Pancreas (tissue), 10 donors: ENCODE data around the gene ARL15. TPM values are rescaled to one million over a fixed set of nuclear protein-coding genes. Genes with fewer than 3 reads are reported as not detected.

Source experiments
- ATAC-seq, 4 donors: fragments of 200-7000 bp; cut with Tn5 transposase; one replicate each; pipeline versions ENCODE4 v1.8.0 to v1.9.1; 2020; ENCODE audit warnings: mild to moderate bottlenecking in 4 of 4, moderate library complexity in 4 of 4
- DNase-seq, 6 donors: peaks; one replicate each; pipeline ENCODE4 v3.0.0-alpha.2; 2020
- FAIRE-seq: peaks from 2 replicates; lab custom pipeline; 2012; peaks lifted over from hg19 to GRCh38; lab: Jason Lieb, UNC
- H3K27ac ChIP-seq, 4 donors: fragments of 200-600 bp; sonication (generic); 1 replicate in 3 of 4; 2 replicates in 1 of 4; pipeline versions ENCODE4 v1.5.0 to v1.8.0; 2020
- H3K27me3 ChIP-seq, 4 donors: fragments of 200-600 bp; one replicate each; pipeline ENCODE4 v1.8.0; 2021
- H3K36me3 ChIP-seq, 3 donors: fragments of 200-600 bp; sonication (generic) in 1 of 3; one replicate each; pipeline versions ENCODE4 v1.5.0 to v1.8.0; 2020 to 2021
- H3K4me1 ChIP-seq, 3 donors: fragments of 200-600 bp; one replicate each; pipeline ENCODE4 v1.8.0; 2021
- H3K4me3 ChIP-seq, 4 donors: fragments of 200-600 bp; sonication (generic) in 2 of 4; one replicate each; pipeline versions ENCODE4 v1.5.0 to v1.8.0; 2020 to 2021
- H3K9me3 ChIP-seq, 4 donors: fragments of 200-600 bp; one replicate each; pipeline ENCODE4 v1.8.0; 2021
- CTCF ChIP-seq, 4 donors: fragments of 200-600 bp; sonication (generic) in 3 of 4; IDR thresholded peaks; one replicate each; pipeline versions ENCODE4 v1.5.0 to v1.8.0; 2021; ENCODE audit warnings: antibody characterized with exemption in 4 of 4
- WGBS, 2 donors: extraction: QIAGEN DNeasy Blood & Tissue Kit; methylation state at CpG; one replicate each; pipeline ENCODE4 v1.1.7; 2013; 5-methylcytosine and 5-hydroxymethylcytosine counted together
- intact Hi-C, 3 donors: fragments of 100-400 bp; cut with DNase I; formaldehyde crosslinking; loops; one replicate each; pipeline versions ENCODE4 v1.11.1 to v1.14.2; 2022
- polyA plus RNA-seq, 2 donors: library from polyadenylated mRNA; stranded (reverse); fragments of 200-250 nt; gene quantifications; one replicate each; pipeline ENCODE4 v1.2.3, GENCODE V29; 2013
- total RNA-seq, 6 donors: library from RNA; stranded (reverse); fragmentation: NEBNext Ultra II Directional in 4 of 6; extraction: Animal tissue kit (Norgen Biotek cat#: 25700) in 4 of 6; gene quantifications; one replicate each; pipeline versions ENCODE4 v1.2.1 to v1.2.4, GENCODE V29; 2021 to 2023
- donor health status: healthy with polysubstance abuse.
- donor health status: DM: no; HTN: no; CAD: no; lungs with moderate emphysema.
- donor health status: DM: no; HTN: no; CAD: no.
- donor health status: control.
- donor health status: control.
- donor health status: Bipolar disorder and iron deficiency.
- donor health status: DM: yes; HTN: yes; CAD: no.
- donor health status: DM: no; HTN: no; CAD: no.
- donor health status: DM: no; HTN: no; CAD: no.
- donor health status: DM: yes; HTN: yes; CAD: no.

Gene ARL15
- total and polyA plus RNA-seq, 8 donors, result 3.9 to 14.0 (median 6.7) TPM

GRCh38 chr5:53906736-53907135, 403.6 kb downstream of the ARL15 start:
- Histone ChIP-seq H3K36me3 (no peaks in the 10 kb centered on the region), H3K4me1 (no peaks in the 10 kb centered on the region), H3K4me3 (no peak overlapping the region), H3K27ac (no peak overlapping the region), H3K9me3 (no peaks in the 10 kb centered on the region), H3K27me3 (no peaks in the 10 kb centered on the region)
- TF ChIP-seq CTCF (IDR thresholded peaks at IDR 0.05), result no peak
- ATAC-seq, result no peak
- intact Hi-C loops, result no loop called here
- 97 to 99% methylated on average over 1 of the region's 1 CpG for WGBS, 2 donors
- FAIRE-seq, result no peak
- no peak for DNase-seq

GRCh38 chr5:53902296-53902907, 408.0 kb downstream of the ARL15 start:
- no peaks in the 10 kb centered on the region for H3K4me1 ChIP-seq
- FAIRE-seq (no peak), ATAC-seq (no peak), DNase-seq (no peak)
- intact Hi-C loops, result no loop called here
- no peaks in the 10 kb centered on the region for H3K36me3 ChIP-seq
- no peak overlapping the region for H3K4me3 ChIP-seq
- H3K27me3 ChIP-seq, result no peaks in the 10 kb centered on the region
- 93 to 95% methylated on average over 6 of the region's 6 CpGs for WGBS, 2 donors
- H3K9me3 ChIP-seq, result no peaks in the 10 kb centered on the region
- no peak overlapping the region for H3K27ac ChIP-seq
- no peak for TF ChIP-seq CTCF (IDR thresholded peaks at IDR 0.05)

DNA sequence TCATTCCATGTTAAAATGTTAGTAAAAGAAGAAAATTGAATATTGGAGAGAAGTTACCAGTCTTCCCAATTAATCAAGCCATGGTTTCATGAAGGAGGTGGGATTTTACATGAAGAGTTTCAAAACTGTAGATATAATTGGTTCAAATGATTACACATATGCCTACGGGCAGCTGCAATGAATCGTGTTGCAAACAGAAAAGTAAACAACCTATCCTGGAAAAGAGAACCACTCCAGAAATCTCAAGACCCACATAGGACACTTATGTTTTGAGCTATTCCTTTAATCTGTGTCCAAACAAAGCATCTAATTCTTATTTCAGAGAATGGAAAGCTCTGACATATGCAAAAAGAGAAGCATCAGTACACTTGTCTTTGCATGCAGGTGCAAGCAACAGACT, 409.7 kb downstream of the ARL15 start:
- no peak overlapping the region for H3K4me3 ChIP-seq
- TF ChIP-seq CTCF (IDR thresholded peaks at IDR 0.05), result no peak
- H3K4me1 ChIP-seq, result no peaks in the 10 kb centered on the region
- no peaks in the 10 kb centered on the region for H3K36me3 ChIP-seq
- no peaks in the 10 kb centered on the region for H3K9me3 ChIP-seq
- DNase-seq (no peak), FAIRE-seq (no peak), ATAC-seq (no peak)
- H3K27me3 ChIP-seq, result no peaks in the 10 kb centered on the region
- no peak overlapping the region for H3K27ac ChIP-seq
- intact Hi-C loops, result no loop called here
- 66 to 69% methylated on average over 2 of the region's 2 CpGs for WGBS, 2 donors

- no peak for TF ChIP-seq CTCF (IDR thresholded peaks at IDR 0.05)
- 66 to 89% methylated on average over 3 of the region's 3 CpGs for WGBS, 2 donors
- DNase-seq (no peak), ATAC-seq (no peak), FAIRE-seq (no peak)
- H3K4me3 ChIP-seq, result no peak overlapping the region
- H3K27ac ChIP-seq, result no peak overlapping the region
- H3K9me3 ChIP-seq, result no peaks in the 10 kb centered on the region
- H3K36me3 ChIP-seq, result no peaks in the 10 kb centered on the region
- no peaks in the 10 kb centered on the region for H3K4me1 ChIP-seq
- intact Hi-C loops, result no loop called here
- H3K27me3 ChIP-seq, result no peaks in the 10 kb centered on the region
Observed at GRCh38 chr5:53895091-53895683, 415.2 kb downstream of the ARL15 start.

- WGBS, 2 donors, result 63 to 70% methylated on average over 1 of the region's 1 CpG
- H3K9me3 ChIP-seq, result no peaks in the 10 kb centered on the region
- DNase-seq, result no peak
- no peak for FAIRE-seq
- intact Hi-C loops, result no loop called here
- no peak overlapping the region for H3K27ac ChIP-seq
- TF ChIP-seq CTCF (IDR thresholded peaks at IDR 0.05), result no peak
- H3K4me1 ChIP-seq, result no peaks in the 10 kb centered on the region
- no peaks in the 10 kb centered on the region for H3K27me3 ChIP-seq
- ATAC-seq, result no peak
- H3K36me3 ChIP-seq, result no peaks in the 10 kb centered on the region
- H3K4me3 ChIP-seq, result no peak overlapping the region
Observed at GRCh38 chr5:53893626-53894025, 416.7 kb downstream of the ARL15 start.
